Mesenchymal stem cell (in vitro differentiated cells and primary cell): Measurements from ENCODE around the gene KIF2A.

Source experiments
- DNase-seq: peaks from one replicate; pipeline ENCODE4 v3.0.0-alpha.2; 2013
- H2AFZ ChIP-seq: one replicate; pipeline ENCODE4 v1.6.1; 2013; ENCODE audit warnings: low read depth, mild to moderate bottlenecking, control low read depth, inconsistent platforms, low read length, moderate library complexity
- H2AK5ac ChIP-seq: 2 replicates; pipeline ENCODE4 v1.6.1; 2013; ENCODE audit warnings: low read length, moderate library complexity, mild to moderate bottlenecking, inconsistent platforms; ENCODE audit not compliant: severe bottlenecking
- H2BK120ac ChIP-seq: one replicate; pipeline ENCODE4 v1.6.1; 2013; ENCODE audit warnings: low read depth, mild to moderate bottlenecking, inconsistent platforms, low read length, moderate library complexity
- H2BK12ac ChIP-seq, 2 experiments: one replicate each; pipeline ENCODE4 v1.6.1; 2013; ENCODE audit warnings: inconsistent platforms in 2 of 2, low read length in 2 of 2, mild to moderate bottlenecking in 2 of 2, moderate library complexity in 2 of 2, control low read depth in 1 of 2
- H2BK15ac ChIP-seq: one replicate; pipeline ENCODE4 v1.6.1; 2013; ENCODE audit warnings: mild to moderate bottlenecking, low read depth, inconsistent platforms; ENCODE audit not compliant: poor library complexity, severe bottlenecking
- H2BK5ac ChIP-seq: 2 replicates; pipeline ENCODE4 v1.6.1; 2013; ENCODE audit warnings: low read depth, mild to moderate bottlenecking, low read length, control low read depth, inconsistent platforms; ENCODE audit not compliant: poor library complexity, severe bottlenecking
- H3K14ac ChIP-seq, 2 experiments: one replicate each; pipeline ENCODE4 v1.6.1; 2013; ENCODE audit warnings: inconsistent platforms in 2 of 2, low read length in 2 of 2, control low read depth in 1 of 2, mild to moderate bottlenecking in 1 of 2, moderate library complexity in 1 of 2
- H3K18ac ChIP-seq, 2 experiments: one replicate each; pipeline ENCODE4 v1.6.1; 2013; ENCODE audit warnings: inconsistent platforms in 2 of 2, low read length in 2 of 2, control low read depth in 1 of 2, low read depth in 1 of 2, mild to moderate bottlenecking in 1 of 2
- H3K23ac ChIP-seq, 2 experiments: one replicate each; pipeline ENCODE4 v1.6.1; 2013; ENCODE audit warnings: inconsistent platforms in 2 of 2, low read length in 2 of 2, mild to moderate bottlenecking in 2 of 2, moderate library complexity in 2 of 2, control low read depth in 1 of 2
- H3K27ac ChIP-seq: 2 replicates; pipeline ENCODE4 v1.5.1; 2013; ENCODE audit warnings: mild to moderate bottlenecking, moderate library complexity, low read length, control low read depth, inconsistent platforms; ENCODE audit not compliant: poor library complexity, severe bottlenecking
- H3K27me3 ChIP-seq, 2 experiments: 2 replicates each; pipeline versions ENCODE4 v1.6.1 to v1.7.0; 2013; ENCODE audit warnings: low read length in 2 of 2, mild to moderate bottlenecking in 2 of 2, moderate library complexity in 2 of 2, control low read depth in 1 of 2, inconsistent platforms in 1 of 2; ENCODE audit not compliant: control insufficient read depth in 1 of 2, insufficient read depth in 1 of 2
- H3K36me3 ChIP-seq, 2 experiments: 2 replicates each; pipeline versions ENCODE4 v1.6.1 to v1.7.0; 2013; ENCODE audit warnings: low read length in 2 of 2, control low read depth in 1 of 2, inconsistent platforms in 1 of 2, low read depth in 1 of 2, mild to moderate bottlenecking in 1 of 2; ENCODE audit not compliant: insufficient read depth in 2 of 2, control insufficient read depth in 1 of 2
- H3K4ac ChIP-seq, 2 experiments: one replicate each; pipeline ENCODE4 v1.6.1; 2013; ENCODE audit warnings: inconsistent platforms in 2 of 2, low read length in 2 of 2, mild to moderate bottlenecking in 2 of 2, moderate library complexity in 2 of 2, control low read depth in 1 of 2, low read depth in 1 of 2
- H3K4me1 ChIP-seq: 2 replicates; pipeline ENCODE4 v1.6.1; 2013; ENCODE audit warnings: low read depth, low read length, control low read depth; ENCODE audit not compliant: control insufficient read depth, insufficient read depth
- H3K4me2 ChIP-seq: 2 replicates; pipeline ENCODE4 v1.6.1; 2013; ENCODE audit warnings: low read length, mild to moderate bottlenecking, inconsistent platforms; ENCODE audit not compliant: poor library complexity, severe bottlenecking
- H3K4me3 ChIP-seq, 2 experiments: 2 replicates each; pipeline versions ENCODE4 v1.5.1 to v1.7.0; 2013; ENCODE audit warnings: low read length in 2 of 2, mild to moderate bottlenecking in 2 of 2, control low read depth in 1 of 2, low read depth in 1 of 2; ENCODE audit not compliant: insufficient read depth in 1 of 2
- H3K79me1 ChIP-seq: replicated peaks from 2 replicates; pipeline ENCODE4 v1.6.1; 2013; ENCODE audit warnings: mild to moderate bottlenecking, control low read depth, low read length, inconsistent platforms; ENCODE audit not compliant: poor library complexity, severe bottlenecking
- H3K9ac ChIP-seq: 2 replicates; pipeline ENCODE4 v1.7.0; 2013; ENCODE audit warnings: mild to moderate bottlenecking, low read length, moderate library complexity
- H3K9me3 ChIP-seq: 2 replicates; pipeline ENCODE4 v1.7.0; 2013; ENCODE audit warnings: mild to moderate bottlenecking, low read length; ENCODE audit not compliant: control insufficient read depth
- H4K8ac ChIP-seq: one replicate; pipeline ENCODE4 v1.6.1; 2013; ENCODE audit warnings: inconsistent platforms, mild to moderate bottlenecking, low read length, moderate library complexity
- H4K91ac ChIP-seq: one replicate; pipeline ENCODE4 v1.6.1; 2013; ENCODE audit warnings: mild to moderate bottlenecking, low read length, inconsistent platforms
- WGBS: methylation state at CpG from one replicate; pipeline ENCODE4 v1.1.7; 2013; ENCODE audit warnings: mixed read lengths; 5-methylcytosine and 5-hydroxymethylcytosine counted together

The KIF2A gene

DNA sequence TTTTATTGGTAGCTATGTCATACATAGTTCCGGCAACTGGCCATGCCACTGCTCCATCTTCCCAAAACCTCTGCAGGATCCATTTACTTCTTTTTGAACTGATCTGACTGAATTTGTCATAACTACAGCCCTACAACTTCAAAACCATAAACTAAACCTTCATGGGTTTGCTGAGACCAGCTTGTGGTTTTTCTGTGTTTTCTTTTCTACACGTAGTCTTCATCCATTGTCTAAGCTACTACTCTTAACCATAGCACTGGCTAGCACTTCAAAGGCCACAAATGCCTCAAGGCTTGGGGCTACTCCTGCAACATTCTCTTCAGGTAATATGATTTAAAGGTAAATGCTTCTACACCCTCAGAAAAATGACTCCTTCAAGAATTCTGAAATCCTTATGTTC, 9.0 kb upstream of the KIF2A start:
- 80% methylated on average over 2 of the region's 2 CpGs for WGBS
- H3K14ac ChIP-seq = no peak overlapping the region

DNA sequence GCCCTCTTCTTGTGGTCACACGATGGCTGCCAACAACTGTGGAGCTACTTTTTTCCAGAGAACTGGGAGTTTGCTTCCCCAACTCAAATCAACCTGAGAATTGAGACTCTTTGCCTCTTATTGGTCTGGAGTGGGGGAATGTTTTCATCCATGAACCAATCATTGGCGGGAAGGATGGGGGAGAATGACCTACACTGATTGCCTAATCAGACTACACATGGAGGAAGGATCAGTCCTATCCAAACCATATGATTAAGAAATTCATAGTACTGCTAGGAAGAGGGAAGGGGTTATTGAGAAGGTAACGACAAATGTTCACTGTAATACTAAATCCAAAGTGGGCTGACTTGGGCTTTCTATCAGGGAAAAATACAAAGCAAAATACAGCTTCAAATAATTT, 7.9 kb upstream of the KIF2A start:
- Histone ChIP-seq H3K4ac (no peak overlapping the region), H2AFZ (no peak overlapping the region), H3K9me3 (no peaks in the 10 kb centered on the region), H3K23ac (no peak overlapping the region), H2BK5ac (no peak overlapping the region), H3K18ac (no peak overlapping the region), H2BK15ac (no peak overlapping the region), H2BK12ac (no peak overlapping the region), H3K4me1 (no peaks in the 10 kb centered on the region), H3K27ac (no peak overlapping the region), H3K9ac (no peak overlapping the region), H4K91ac (no peak overlapping the region), H3K4me2 (no peak overlapping the region), H3K27me3 (no peaks in the 10 kb centered on the region), H3K4me3 (no peak overlapping the region), H3K36me3 (no peaks in the 10 kb centered on the region), H2AK5ac (no peak overlapping the region), H3K14ac (no peak overlapping the region), H2BK120ac (no peak overlapping the region), H4K8ac (no peak overlapping the region), H3K79me1 (no peaks in the 10 kb centered on the region)
- WGBS = 60% methylated on average over 1 of the region's 3 CpGs
- no peak for DNase-seq

More for the DNA sequence above, 9.0 kb upstream of the KIF2A start:
- Histone ChIP-seq H3K79me1 (no peaks in the 10 kb centered on the region), H2AK5ac (no peak overlapping the region), H2AFZ (no peak overlapping the region), H2BK12ac (no peak overlapping the region), H4K91ac (no peak overlapping the region), H3K23ac (no peak overlapping the region), H3K36me3 (no peaks in the 10 kb centered on the region), H2BK120ac (no peak overlapping the region), H3K18ac (no peak overlapping the region), H3K27ac (no peak overlapping the region), H2BK5ac (no peak overlapping the region), H3K4me1 (no peaks in the 10 kb centered on the region), H3K4me2 (no peak overlapping the region), H3K4me3 (no peak overlapping the region), H3K4ac (no peak overlapping the region), H3K9me3 (no peaks in the 10 kb centered on the region), H4K8ac (no peak overlapping the region), H2BK15ac (no peak overlapping the region), H3K9ac (no peak overlapping the region), H3K27me3 (no peaks in the 10 kb centered on the region)
- DNase-seq = no peak

DNA sequence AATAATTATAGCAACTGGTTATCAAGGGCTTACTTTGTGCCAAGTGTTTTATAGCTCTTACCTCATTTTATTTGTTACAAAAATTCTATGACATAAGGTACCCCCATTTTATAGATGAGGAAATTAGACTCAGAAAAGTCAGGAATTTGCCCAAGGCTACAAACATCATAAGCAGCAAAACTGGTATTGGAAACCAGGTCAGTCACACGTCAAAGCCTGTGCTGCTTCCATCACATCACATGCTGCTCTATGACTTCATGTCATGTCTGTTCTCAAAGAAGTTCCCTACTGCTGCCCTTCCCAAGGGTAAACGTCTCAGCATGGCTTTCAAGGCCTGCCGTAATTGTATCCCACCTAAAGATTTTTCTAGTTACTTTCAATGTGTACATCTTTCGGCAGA, 6.9 kb upstream of the KIF2A start:
- Histone ChIP-seq H2BK5ac (no peak overlapping the region), H2BK12ac (no peak overlapping the region), H3K23ac (no peak overlapping the region), H3K27ac (no peak overlapping the region), H2AK5ac (no peak overlapping the region), H2BK15ac (no peak overlapping the region), H2BK120ac (no peak overlapping the region), H3K36me3 (no peaks in the 10 kb centered on the region), H3K4me3 (no peak overlapping the region), H3K4me1 (no peaks in the 10 kb centered on the region), H4K8ac (no peak overlapping the region), H3K4ac (no peak overlapping the region), H4K91ac (no peak overlapping the region), H3K27me3 (no peaks in the 10 kb centered on the region), H3K9ac (no peak overlapping the region), H2AFZ (peak overlapping the region; percentile 27), H3K18ac (no peak overlapping the region), H3K79me1 (no peaks in the 10 kb centered on the region), H3K4me2 (no peak overlapping the region), H3K14ac (no peak overlapping the region), H3K9me3 (no peaks in the 10 kb centered on the region)
- no peak for DNase-seq
- WGBS = 90% methylated on average over 4 of the region's 4 CpGs

DNA sequence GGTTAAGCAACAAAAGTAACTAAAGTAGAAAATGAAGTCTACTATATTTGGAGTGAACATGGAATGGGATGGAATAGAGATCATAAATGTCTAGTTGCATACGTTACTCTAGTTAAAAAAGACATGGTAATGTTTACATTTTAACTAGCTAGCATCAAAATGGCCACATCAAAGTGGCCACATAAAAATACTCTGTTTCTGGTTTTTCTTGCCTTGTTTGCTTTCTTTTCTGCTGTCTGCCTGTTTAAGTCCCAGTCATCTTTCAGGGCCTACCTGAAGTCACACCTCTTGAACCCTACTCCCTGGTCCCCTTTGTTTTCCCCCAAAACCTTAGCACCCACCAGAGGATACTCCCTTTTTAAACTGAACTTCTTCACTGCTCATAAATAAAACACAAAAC, 6.4 kb upstream of the KIF2A start:
- H2AFZ ChIP-seq = no peak overlapping the region
- H3K23ac ChIP-seq = no peak overlapping the region
- H3K14ac ChIP-seq = no peak overlapping the region
- H3K4ac ChIP-seq = no peak overlapping the region
- no peak overlapping the region for H2BK120ac ChIP-seq
- H4K8ac ChIP-seq = no peak overlapping the region
- H2BK5ac ChIP-seq = no peak overlapping the region
- H3K9me3 ChIP-seq = no peaks in the 10 kb centered on the region
- no peaks in the 10 kb centered on the region for H3K36me3 ChIP-seq
- H3K4me1 ChIP-seq = no peaks in the 10 kb centered on the region
- WGBS = 73% methylated on average over 1 of the region's 1 CpG
- no peak overlapping the region for H3K4me3 ChIP-seq
- no peaks in the 10 kb centered on the region for H3K27me3 ChIP-seq
- no peak overlapping the region for H3K27ac ChIP-seq
- H4K91ac ChIP-seq = no peak overlapping the region
- H3K4me2 ChIP-seq = no peak overlapping the region
- H2AK5ac ChIP-seq = no peak overlapping the region
- H3K79me1 ChIP-seq = no peaks in the 10 kb centered on the region
- no peak for DNase-seq
- no peak overlapping the region for H2BK15ac ChIP-seq
- no peak overlapping the region for H3K9ac ChIP-seq
- no peak overlapping the region for H2BK12ac ChIP-seq
- H3K18ac ChIP-seq = no peak overlapping the region
